HUDEP-2 (cell line): ENCODE measurements around the gene PRSS53.

Source experiments
- DNase-seq, 76 experiments: peaks; one replicate each; lab custom pipeline; 2025; ENCODE audit not compliant: unreplicated experiment in 76 of 76; lab: John Stamatoyannopoulos, UW

PRSS53 gene

DNA sequence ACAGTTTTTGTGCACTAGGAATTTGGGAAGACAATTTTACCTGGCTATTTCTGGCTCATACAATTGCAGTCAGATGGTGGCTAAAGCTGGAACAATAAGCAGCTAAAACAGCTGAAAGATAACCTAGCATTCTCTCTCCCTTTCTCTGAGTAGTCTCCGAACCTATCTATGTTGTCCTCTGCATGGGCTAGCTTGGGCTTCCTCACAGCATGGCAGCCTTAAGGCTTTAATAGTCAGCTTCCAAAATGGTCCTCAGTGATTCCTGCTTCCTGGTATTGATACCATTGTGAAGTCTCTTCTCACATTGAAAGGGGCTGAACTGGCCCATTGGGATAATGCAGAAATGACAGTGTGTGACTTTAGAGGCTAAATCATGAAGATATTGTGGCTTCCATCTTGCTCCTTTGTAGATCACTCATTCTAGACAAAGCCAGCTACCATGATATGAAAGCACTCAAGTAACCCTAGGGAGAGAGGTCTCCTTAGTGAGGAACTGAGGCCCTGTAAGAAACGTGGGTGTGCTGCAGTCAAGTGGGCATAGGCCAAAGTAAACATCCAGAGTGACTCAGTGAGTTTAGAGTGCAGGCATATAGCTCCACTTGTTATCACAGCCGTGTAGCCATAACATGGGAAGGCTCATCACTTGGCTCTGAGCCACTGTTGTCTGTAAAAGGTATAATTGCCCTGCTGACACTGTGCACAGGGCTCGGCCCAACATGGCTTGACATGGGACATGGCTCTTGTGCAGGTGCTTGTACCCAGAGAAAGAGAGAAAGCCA, 11.3 kb upstream of the PRSS53 start:
- no peak for DNase-seq

DNA sequence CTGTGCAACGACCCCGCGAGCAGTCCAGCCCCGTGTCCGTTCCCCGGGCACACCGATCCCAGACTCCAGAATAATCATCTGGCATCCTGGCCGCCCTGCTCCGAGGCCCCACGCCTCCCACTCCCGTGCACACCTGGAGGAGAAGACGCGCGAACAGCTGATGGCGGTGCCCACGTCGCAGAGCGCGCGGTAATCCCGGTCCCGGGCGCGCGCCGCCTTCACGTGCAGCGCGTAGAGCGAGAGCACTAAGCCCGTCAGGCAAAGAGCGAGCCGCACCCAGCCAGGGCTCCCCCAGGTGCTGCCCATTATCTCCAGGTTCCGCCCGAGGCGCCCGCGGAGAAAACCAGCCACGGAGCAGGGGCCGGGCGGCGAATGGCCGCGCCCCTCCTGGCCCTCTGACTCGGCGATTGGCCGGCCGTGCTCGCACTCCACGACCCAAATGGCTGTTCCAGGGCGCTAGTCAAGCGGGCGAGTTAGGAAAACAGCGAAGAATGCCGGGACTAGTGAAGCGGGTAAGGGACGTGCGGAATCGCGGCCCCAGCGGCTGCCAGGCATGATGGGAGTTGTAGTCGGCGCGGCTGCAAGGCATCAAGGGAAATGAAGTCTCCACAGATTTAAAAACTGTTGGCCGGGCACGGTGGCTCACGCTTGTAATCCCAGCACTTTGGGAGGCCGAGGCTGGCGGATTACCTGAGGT, 5.8 kb upstream of the PRSS53 start, which contains the start of gene VKORC1:
TSS of gene VKORC1 (minus strand) at position 374 of the 697 bp plus-strand sequence. CDS start at position 306, 68 bp downstream.
- DNase-seq = peak in 74 of 76 experiments; percentile 61 to 96 (median 91)

DNA sequence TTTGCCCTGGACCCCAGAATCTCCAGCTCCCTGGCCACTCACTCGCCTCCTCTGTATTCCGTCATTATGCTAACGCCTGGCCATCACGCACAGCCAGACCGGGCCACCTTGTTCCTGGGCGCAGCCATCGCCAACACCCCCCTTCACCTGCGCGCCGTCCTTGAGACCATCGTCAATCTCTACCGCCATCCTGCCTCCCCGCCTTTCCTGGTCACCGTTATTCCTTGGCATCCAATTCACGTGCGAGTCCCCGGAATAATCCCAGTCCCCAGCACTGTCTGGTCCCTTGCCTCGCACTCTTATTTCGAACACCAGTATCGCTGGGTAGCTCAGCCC, 5.3 kb upstream of the PRSS53 start:
- DNase-seq = no peak

DNA sequence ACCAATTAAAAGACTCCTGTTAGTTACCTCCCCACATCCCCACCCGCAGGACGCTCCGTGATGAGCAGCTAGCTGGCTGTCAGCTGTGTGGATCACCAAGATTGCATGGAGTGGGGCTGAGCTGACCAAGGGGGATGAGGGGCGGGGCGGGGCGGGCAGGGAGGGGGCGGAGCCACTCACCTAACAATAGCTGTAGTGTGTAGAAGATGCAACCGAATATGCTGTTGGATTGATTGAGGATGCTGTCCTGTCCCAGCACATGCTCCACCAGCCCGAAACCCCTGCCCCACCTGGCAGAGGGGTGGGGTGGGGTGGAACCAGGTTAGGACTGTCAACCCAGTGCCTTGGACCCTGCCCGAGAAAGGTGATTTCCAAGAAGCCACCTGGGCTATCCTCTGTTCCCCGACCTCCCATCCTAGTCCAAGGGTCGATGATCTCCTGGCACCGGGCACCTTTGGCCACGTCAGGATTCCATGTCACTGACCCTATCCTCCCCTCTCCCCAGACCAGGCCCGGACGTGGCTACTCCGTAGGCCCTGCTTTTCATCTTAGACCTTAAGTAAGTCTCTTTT, 4.5 kb upstream of the PRSS53 start:
- DNase-seq = peak in 51 of 76 experiments; percentile 4 to 63 (median 36)

DNA sequence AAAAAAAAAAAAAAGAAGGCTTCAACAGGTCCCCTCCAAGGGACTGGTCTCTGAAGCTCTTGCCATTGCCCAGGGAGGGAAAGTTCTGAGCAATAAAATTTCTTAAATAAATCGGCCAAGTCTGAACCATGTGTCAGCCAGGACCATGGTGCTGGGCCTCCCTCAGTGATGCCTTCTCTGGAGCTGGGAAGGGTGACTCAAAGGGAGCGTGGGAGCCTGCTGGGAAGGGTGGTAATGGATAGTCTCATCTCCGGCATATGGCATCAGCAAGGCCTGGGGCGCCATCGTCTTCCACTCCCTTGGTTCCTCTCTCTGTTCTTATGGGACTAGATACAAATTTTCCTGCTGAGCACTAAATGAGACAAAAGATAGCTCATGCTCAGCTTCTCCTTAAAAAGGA, 3.6 kb upstream of the PRSS53 start:
- DNase-seq = no peak

DNA sequence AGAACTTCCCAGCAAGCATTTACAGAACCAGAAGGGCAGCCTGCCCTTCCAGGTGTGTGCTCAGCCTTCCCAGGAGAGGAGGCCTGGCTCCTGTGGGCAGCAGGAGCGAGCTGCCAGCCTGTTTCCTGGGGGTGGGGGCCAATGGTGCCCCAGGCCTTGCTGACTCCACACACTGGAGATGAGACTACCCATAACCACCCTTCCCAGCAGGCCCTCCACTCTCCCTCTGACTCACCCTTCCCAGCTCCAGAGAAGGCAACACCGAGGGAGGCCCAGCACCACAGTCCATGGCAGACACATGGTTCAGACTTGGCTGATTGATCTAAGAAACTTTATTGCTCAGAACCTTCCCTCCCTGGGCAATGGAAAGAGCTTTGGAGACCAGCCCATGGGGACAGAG, 1.8 kb upstream of the PRSS53 start:
- DNase-seq = no peak

DNA sequence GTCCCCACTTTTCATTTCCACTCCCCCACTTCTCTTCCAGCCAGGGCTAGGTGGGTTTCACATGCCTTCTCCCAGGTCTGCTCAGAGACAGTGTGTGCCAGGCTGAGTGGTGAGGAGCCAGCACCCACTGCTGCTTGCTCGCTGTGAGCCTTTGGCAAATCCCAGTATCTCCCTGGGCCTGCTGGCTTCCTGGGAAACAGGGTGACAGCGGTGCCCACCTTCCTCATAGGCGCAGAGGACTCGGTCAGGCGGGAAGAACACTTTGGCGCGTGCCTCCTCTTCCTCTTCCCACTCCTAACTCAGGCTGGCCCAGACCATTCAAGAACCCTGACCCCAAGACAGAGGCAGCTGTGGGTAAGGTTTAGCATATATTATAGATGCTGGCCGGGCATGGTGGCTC, 456 bp upstream of the PRSS53 start:
- no peak for DNase-seq

DNA sequence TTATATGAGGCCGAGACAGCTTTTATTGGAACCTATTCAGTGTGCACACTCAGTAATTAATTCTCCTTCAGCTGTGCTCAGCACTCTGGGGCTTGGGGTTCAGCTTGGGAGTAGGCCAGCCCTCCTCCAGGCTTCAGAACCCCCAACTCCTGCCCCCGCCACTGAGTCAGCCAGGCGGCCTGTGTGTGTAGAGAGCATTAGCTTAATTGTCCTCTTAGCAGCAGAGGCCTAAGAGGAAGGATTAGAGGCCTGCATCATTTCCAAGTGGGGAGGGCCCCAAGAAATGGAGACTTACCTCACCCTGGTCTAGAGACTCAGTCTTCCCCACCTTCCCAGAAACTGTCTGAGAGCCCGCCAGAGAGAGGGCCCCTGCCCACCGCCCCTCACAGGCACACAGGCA, 772 bp downstream of the PRSS53 start:
- DNase-seq = no peak

DNA sequence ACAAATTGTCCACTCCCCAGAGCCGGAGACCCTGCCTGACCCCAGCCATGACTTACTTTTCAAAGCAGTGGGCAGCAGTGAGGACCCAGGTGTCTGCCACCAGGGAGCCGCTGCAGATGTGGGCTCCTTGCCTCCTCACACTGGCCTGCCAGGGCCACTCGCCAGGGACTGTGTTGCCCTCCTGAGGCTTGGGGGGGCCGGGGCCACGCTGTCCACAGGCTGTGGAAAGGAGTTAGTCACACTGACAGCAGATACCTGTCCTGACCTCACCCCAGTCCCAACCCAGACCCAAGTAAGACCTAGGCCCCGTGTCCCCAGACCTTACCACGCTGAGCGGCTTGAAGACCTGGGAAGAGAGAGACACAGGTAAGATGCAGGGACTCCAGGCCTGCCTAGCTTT, 1.3 kb downstream of the PRSS53 start:
- DNase-seq = no peak

DNA sequence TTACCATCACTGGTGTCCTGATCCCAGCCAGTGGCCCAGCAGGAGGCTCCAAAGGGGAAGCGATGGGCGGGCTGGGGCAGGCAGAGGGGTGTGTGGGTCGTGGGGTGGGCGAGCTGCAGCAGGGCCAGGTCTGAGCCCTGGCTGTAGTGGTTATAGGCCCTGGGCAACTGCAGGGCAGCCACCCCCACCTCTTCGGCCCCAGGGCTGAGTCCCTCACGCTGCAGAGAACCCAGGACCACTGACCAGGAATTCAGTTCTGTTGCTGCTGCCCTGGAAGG, 2.2 kb downstream of the PRSS53 start:
- no peak for DNase-seq

DNA sequence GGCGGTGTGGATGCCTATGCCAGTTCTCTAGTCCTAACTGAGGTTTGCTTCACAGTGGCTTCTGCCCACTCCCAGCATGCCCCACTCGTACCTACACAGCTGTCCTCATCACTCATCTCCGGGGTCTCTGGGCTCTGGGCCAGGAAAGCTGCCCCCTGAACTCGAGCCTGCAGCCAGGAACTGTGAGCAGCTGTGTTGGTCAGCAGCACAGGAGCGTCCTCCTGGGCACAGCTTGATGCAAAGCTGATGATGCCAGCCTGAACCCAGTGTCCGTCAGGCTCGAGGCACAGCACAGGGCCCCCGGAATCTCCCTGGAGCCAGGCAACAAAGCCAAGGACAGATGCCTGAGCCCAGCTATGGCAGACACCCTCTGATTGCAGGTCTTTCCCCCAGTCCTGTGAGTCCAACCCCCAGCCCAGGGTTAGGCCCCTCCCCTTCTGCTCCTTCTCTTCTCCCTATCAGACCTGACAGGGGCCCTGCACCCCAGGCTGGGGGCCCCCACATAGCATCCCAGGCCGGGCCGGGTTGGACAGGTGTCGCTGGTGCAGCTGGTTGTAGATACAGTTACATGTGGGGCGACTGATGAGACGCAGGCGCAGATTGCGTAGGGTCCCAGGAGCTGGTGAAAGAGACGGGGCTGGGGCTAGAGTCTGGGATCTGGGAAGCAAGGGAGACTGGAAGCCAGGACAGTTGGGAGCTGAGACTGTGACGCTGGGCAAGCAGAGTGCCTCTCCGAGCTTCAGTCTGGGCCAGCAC, 2.7 kb downstream of the PRSS53 start:
- no peak for DNase-seq

DNA sequence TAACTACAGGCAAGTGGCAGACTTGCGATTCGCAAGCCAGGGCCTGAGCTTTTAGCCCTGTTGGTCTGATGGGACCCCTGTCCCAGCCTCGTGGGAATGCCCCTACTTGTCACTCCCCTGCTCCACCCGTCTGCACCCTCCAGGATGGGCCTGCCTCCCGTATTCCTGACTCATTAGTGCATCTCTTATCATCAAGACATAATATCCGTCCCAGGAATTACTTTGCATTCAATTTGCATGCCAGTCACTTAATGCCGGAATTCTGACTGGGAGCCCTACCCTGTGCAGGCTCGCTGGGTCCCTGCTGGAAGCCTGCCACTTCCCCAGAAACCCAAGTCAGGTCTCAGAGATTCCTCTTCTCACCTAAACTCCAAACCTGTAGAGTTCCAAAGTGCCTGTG, 3.3 kb downstream of the PRSS53 start:
- no peak for DNase-seq

DNA sequence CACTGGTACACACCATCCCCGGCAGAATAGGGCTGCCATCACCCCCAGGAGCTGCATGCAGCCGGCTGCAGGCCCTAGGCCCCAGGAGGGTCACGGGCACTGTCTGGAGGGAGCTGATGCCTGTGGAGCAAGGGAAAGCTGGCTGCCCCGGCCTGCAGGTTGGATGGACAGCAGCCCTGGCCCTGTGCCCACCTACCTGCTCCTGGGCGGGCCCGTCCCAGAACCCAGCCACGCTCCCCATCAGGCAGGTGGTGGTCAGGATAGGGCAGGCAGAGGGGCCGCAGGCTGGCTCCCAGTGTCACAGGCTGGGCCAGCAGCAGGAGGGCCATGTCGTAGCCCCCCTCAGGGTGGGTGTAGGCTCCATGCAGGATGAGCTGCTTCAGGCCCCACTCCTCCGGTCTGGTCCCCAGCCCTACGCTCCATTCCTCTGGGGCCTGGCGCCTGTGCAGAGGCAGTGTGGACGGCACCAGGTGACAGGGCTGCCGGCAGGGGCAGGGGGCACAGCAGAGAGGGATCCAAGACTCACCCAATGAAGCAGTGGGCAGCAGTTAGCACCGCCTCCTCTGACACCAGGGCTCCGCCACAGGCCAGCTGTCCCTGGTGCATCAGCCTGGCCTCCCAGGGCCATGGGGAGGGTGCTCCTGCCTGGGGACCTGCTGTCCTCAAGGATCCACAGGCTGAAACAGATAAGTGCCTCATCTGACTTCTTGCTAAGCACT, 4.0 kb downstream of the PRSS53 start:
- no peak for DNase-seq

DNA sequence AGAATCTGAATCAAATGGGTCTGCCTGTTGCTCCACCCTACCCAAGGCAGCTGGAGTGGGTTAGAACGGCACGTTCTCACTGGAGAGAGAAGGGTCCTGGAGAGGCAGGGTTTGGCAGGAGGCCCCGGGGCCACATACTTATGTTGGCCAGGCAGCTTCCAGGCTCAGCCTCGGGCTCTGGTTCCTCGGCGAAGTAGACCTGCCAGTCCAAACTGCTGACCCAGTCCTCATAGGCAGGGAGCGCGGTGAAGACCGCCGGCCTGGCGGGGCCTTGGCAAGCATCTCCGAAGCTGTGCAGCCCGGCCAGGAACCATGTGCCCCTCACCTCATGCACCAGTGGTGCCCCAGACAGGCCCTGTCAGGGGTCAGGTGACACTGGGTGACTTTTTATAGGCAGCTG, 4.8 kb downstream of the PRSS53 start:
- no peak for DNase-seq

DNA sequence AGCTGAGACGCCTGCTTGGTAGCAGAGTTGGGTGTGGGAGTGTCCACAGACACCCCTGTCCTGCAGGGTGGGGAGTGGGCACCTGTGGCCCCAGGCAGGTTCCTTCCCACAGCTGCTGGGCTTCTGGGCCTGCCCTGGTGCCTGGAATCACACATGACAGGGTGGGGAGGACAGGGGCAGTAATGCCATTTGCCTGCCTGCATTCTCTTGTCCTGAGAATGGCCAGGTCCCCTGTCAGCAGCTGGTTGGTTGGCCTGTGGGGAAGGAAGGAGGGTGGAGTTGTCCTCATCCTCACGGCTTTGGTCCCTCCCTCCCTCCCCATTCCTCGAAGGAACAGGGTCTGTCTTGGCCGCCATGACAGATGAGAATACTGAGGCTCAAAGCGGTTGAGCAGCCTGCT, 5.2 kb downstream of the PRSS53 start:
- no peak for DNase-seq

DNA sequence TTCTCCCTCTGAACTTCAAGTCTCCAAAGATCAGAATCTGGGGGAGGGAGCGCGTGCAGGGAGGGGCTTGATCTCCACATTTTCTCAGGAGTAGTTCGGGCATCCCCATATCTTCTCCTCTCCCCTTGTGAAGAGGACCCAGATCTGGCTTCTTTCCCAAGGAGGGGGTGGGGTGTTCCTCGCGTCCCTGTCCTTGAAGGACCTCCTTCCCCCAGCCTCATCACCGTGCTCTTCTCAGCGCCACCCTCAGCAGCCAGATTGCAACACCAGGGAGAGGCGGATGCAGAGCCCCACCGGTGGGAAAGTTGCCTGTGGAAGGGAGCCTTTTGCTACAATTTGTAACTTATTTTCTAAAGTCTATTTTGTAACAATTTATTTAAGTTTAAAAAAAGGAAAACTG, 5.7 kb downstream of the PRSS53 start:
- no peak for DNase-seq

DNA sequence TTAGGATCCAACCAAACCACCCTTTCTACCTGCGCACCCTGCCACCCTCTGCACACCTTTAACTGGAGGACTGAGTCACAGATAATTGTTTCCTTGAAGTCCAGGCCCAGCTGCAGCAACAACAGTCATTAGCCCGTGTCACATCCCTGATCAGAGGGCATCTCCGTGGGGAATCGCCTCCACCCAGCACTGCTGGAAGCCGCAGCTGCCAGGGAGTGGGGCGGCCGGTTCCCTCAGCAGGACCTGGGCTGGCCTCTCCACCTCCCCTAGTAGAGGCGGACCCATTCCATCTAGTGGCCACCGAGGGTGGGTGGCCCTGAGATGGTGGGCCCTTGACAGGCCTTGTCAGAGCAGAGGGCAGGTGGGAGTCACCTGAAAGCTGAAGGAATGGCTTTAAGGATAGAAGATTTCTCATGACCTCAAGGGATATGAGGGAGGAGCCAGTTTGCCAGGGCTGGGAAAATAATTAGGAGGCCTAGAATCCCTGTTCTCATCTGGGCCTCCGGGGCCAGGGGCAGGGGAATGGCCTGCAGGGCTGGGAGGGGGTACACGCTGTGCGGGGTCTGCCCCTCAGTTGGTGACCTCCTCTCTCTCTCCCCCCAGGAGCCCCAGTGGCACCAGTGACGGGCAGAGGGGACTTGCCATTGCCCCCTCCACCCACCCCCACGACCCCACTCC, 6.2 kb downstream of the PRSS53 start:
- DNase-seq = no peak

DNA sequence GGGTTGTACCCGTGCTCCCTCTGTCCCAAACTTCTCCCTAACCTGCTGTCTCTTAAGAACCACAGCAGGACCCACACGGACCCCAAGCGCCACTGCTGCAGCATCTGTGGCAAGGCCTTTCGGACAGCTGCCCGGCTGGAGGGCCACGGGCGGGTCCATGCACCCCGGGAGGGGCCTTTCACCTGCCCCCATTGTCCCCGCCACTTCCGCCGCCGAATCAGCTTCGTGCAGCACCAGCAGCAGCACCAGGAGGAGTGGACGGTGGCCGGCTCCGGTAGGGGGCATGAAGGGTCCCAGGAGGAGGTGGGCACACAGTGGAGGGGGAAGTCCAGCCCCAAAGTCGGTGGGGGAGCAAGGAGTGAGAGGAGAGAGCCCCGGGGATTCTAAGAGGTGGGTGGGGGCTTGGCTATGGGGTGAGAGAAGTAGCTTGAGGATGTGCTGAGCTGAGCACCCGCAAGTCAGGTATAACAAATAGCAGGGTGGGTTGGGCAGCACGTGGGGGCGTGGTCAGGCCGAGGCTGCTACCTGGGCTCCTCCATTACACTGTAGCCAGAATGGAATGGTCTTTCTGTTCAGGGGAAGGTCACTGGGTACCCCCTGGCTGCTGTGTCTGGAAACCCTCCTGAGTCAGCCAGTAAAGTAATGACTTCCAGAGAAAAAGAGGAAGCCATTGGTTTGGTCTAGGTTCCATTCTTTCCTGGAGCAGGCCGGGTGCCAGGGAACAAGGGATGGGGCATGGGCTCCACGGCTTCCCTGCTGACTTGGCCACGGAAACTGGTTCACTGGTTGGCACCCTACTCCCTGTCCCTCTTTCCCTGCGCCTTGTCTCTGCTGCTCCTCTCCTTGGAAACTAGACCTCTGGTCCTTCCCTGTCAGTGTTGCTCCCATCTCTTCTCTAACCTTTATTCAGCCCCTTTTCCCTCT, 7.1 kb downstream of the PRSS53 start:
- no peak for DNase-seq

DNA sequence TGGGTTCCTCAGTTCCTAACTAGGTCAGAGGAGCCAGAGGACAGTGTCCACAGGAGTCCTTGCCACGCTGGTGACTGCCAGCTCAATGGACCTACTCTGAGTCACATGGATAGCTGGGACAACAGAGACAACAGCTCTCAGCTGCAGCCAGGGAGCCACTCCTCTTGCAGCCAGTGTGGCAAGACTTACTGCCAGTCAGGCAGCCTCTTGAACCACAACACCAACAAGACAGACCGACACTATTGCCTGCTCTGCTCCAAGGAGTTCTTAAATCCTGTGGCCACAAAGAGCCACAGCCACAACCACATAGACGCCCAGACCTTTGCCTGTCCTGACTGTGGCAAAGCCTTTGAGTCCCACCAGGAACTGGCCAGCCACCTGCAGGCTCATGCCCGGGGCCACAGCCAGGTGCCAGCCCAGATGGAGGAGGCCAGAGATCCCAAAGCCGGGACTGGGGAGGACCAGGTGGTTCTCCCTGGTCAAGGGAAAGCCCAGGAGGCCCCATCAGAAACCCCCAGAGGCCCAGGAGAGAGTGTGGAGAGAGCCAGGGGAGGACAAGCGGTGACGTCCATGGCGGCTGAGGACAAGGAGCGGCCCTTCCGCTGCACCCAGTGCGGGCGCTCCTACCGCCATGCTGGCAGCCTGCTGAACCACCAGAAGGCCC, 7.9 kb downstream of the PRSS53 start:
- no peak for DNase-seq
